COLO668 (cell line): ENCODE results near the gene LENG1.
A peak's percentile ranks its signal among the peaks of the same experiment; 100 is the strongest.
"Not testable (repeated sequence)": the region's sequence is repeated elsewhere in the genome, so short reads cannot be mapped to it uniquely, and the experiment has no call there.

Source experiments
- DNase-seq: peaks from one replicate; lab custom pipeline; 2025; ENCODE audit not compliant: unreplicated experiment; lab: John Stamatoyannopoulos, UW

The LENG1 gene

DNA sequence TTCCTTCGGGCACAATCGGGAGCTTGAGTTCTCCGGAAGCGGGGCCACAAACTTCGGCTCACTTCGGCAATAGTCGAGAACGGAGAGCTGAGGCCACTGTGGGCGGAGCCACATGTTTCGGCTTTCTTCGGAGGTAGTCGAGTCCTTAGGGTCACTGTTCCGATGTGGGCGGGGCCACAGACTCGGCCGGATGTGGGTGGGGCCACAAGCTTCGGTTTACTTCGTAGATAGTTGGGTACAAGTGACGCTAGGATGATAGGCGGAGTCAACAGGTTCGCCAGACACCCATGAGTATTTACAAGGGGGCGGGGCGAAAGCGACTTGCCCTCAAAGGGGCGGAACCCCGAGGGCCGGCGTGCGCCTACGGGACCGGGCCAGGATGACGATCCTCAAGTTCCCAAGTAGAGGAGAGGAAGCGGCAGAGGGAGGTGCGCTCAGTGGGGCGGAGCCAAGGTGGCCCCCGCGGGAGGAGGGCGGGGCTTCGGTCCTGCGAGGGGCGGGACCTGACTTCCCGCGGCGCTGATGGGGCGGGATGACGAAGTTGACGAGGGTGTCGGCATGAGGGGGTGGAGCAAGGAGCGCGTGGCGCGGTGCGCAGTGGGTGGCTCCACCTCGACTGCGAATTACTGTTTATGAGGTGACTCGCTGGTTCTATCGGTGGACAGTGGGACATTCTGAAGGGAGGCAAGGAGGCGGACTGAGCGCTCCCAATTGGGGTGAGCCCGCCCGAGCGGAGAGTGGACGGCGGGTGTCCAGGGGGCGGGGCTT, 30.4 kb upstream of the LENG1 start:
- DNase-seq, result peak; percentile 99

DNA sequence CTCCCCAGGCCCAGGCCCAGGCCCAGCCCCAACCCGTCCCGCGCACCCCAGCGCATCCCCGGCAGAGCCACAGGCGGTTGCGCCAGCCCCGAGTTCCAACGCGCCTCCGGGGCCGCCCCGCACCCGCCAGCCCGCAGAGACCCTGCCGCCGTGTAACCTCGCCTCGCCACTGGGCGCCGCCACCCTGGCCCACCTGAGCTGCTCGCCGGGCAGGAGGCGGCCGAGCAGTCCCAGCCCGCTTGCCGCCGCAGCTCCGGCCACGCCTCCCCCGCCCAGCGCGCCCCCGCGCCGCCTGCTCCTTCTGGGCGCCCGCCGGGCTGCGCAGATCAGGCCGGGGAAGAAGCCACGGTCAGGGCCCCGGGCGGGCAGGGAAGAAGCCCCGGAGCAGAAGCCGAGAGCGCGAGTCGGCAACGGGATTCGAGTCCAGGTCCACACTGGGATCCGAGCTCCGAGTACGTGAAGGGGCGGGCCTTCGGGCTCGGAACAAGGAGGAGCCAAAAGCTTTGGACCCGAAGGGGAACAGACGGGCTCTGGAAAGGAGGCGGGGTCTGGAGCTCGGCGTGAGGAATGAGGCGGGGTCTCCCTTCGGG, 29.7 kb upstream of the LENG1 start, which contains the start of gene MBOAT7:
Gene MBOAT7, minus strand, starts transcription at position 436 of the 590 bp plus-strand sequence. CDS start 1,072 bp downstream, outside the sequence.
- peak; percentile 91 for DNase-seq

DNA sequence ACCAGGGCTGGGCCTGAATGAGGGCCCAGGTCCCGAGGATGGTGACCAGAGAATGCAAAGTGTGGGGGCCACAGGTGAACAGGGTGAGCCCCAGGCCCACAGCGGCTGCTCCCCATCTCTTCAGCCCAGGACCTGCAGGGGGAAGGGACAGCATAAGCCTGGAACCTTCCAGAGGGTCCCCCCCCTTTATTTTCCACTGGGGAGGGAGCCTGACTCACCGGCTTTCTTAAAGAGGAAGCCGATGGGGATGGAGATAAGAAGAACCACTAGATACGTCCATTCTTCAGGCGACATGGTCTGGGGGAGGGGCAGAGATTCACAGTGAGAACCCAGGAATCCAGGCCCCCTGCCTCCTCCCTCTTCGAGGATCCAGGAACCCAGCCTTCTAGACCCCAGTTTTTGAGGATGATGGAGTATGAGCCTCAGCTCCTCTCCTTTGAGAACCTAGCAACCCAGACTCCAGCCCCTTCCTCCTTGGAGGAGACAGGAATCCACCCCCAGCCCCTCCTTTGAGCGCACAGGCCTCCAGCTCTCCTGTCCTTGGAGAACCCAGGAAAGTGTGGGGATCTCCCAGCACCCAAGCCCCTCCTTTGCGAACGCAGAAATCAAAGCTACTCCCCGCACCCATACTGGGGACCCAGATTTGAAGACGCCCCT, 28.8 kb upstream of the LENG1 start:
- DNase-seq, result no peak

DNA sequence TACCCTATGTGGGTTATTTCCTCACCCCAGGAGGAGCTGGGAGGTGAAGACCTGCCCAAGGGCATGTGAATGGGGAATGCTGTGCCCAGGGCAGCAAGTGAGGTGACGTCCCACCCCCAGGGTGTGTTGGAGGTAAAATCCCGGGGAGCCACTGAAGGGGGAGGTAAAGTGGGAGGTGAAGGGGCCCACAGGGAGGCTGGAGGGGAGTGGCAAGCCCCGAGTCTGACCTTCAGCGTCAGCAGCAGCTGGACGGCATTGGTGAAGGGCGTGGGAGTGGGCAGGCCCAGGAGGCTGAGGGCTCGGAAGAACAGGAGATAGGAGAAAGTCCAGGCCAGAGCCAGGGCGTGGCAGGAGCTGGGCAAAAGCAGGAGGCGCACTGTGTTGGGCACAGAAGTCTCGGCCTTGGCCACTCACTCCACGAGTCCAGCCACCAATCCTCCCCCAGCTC, 27.4 kb upstream of the LENG1 start:
- no peak for DNase-seq

DNA sequence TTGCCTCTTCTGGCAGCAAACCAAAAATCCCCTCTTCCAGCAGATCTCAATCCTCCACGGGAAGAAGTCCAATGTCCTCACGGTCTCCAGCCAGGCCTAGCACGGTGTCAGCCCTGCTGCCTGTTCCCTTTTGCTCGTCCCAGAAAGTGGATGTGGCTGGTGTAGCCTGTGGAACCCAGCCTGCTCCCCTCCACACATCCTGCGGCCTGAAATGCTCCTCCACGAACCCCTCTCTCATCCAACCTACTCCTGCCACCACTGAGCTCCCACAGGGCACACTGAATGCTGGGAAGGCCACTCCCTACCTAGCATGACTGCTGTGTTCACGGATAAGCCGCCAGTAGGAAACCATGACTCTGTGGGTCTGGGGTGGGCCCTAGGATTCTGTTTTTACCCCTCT, 26.8 kb upstream of the LENG1 start:
- DNase-seq, result no peak

DNA sequence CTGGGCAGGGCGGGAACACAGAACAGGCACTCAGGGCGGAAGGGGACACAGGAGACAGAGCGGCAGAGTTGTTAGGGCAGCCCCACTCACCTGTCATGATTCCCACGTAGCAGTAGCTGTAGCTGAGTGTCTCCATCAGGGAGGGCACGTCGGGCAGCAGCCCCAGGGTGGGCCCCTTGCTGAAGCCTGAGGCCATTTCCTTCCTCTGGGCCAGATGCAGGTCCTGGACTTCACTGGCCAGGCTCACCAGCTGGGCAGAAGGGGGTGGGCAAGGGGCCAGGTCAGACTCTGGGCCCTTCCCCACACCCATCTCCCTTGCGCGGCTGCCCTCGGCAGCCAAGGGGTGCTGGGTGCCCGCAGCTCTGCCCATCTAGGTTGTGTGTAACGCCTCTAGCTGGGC, 23.9 kb upstream of the LENG1 start:
- no peak for DNase-seq

DNA sequence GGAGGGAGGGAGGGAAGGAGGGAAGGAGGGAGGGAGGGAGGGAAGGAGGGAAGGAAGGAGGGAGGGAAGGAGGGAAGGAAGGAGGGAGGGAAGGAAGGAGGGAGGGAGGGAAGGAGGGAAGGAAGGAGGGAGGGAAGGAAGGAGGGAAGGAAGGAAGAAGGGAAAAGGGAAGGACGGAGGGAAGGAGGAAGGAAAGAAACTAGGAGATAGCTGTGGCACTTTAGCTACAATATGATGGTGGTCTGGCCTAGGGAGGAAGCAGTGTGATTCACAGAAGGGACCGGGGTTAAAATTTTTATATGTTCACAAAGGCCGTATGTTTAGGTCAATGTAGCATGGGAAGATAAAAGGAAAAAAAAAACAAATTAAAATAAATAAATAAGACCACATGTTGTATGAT, 22.4 kb upstream of the LENG1 start:
- not testable (repeated sequence) for DNase-seq

DNA sequence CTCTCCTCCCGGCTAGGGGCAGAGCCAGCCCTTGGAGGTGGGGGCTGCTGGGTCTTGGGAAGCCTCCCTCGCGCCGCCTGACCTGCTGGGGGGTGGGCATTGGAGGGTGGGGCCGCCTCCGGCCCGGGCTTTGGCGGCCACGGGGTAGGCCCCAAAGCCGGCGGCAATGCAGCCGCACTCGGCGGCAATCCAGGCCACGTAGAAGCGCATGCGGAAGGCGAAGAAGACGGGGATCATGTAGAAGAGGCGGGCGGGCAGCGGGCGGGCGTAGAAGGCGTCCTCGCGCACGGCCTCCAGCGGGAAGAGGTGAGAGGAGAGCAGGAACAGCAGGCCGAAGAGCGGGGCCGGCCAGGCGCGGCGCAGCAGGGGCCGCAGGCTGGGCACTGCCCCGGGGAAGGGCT, 21.2 kb upstream of the LENG1 start:
- DNase-seq, result no peak

DNA sequence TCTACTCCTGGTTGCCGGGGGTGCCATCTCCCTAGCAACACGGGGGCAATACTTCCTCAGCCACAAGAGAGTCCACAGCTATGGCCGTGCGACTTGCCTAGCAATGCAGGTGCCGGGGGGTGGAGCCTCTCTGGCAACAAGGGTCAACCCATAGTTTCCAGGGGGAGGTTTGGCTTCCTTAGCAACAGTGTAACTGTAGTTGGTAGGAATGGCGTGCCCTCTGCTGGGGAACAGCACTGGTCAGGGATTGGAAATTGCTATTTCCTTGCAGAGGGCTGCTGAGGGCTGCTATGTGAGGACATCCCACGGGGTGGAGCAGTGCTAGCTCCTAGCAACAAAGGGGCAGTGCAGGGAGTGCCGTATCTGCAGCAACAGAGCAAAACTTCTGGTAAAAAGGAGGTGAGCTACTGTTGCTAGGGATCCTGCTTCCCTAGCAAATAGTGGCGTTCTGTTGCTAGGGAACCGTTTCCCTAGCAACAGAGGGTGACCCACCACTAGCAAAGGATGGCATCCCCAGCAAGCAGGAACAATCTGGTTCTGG, 20.5 kb upstream of the LENG1 start:
- DNase-seq, result peak; percentile 89

DNA sequence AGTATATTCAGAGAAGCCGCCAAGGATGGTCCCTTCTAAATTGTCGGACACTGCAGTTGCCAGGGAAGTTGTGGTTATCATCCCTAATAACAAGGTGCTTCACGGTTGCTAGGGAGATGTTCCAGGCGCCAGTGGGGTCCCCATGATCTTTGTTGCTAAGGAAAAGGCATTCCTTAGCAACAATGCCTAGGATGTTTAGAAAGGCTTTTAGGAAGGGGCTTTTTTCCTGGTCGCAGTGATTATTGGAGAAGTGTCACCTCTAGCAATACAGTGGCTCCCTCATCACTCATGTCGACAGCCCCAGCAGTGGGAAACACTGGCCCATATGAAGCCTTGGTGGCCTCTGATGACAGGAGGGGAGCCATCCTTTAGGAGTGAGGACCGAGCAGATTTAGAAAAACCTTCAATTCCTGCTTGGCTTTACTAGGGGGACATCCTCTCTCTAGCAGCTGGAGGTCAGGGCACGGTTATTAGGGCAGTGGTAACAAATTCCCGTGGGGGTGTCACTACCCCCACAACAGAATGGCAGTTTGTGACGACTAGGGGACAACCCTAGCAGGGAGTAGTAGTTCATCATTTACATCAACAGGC, 19.8 kb upstream of the LENG1 start:
- DNase-seq, result no peak

DNA sequence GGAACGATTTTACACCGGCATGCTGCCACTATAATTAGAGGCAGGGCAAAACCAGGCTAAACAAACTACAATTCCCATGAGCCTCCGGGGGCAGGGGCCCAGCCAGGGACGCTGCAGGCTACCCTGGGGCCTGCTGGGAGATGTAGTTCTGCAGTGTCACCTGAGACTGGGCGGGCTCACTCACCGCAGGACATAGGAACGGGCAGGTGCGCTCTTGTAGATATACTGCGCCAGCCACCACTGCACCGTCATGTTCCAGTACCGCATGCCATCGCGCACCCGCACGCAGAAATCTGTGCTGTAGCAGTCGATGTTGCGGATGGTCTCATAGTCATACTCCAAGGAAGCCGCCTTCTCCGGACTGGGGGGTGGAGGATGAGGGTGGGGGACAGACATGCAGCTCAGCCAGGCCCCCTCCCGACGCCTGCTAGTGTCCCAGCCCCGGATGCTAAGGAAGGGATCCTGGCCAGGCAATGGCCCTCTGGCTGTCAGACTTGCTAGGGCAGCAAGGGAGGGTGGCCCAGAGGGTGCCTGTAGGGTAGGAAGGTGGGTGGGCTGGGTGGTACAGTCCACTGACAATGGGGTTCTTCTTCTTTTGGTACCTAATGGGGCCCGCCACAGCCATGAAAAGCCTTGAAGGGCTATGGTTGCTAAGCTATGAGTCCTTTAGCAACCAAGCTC, 19.2 kb upstream of the LENG1 start:
- DNase-seq, result peak; percentile 77

DNA sequence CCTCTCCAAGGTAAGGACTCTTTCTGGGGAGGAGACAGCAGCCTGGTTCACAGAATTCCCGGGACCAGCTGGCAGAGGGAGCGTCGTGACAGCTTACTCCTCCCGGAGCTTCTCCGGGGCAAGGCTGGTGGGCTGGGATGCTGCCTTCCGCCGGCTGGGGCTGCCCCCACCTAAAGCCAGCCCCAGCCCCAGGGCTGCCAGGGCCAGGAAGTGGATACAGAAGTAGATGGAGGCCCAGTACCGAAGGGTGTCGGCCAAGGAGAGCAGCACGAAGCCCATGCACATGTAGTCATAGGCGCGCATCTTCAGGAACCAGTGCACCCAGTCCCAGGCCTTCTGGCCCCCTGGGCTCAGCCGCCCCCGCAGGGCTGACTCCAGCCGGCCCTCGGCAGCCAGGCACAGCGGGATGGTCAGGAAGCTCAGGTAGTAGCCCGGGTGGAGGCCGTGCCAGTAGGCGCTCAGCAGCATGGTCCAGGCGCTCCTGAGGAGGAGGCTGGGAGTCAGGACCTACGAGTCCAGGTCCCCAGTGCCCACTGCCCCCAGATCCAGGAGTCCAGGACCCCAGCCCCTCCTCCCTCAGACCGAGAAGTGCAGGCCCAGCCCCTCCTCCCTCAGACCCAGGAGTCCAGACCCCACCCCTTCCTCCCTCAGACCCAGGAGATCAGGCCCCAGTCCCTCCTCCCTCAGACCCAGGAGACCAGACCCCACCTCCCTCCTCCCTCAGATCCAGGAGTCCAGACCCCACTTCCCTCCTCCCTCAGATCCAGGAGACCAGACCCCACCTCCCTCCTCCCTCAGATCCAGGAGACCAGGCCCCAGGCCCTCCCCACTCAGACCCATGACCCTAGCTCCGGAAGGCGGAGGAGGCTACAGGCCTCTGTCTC, 14.7 kb upstream of the LENG1 start:
- DNase-seq, result no peak

DNA sequence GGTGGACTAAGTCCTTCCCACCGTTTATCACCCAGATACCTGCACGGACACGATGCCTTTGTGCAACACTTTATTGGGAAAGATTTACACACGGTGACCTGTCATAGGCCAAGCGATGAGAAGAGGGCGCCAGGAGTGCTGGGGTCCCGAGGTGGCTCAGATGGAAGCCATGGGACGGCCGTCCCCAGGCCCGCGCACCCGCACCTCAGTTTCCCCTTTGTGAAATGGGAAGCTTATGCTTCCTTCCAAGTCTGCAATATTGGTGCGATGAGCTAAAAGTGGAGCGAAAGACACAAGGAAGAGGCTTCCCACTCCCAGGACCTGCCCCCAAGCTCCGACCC, 13.8 kb upstream of the LENG1 start:
- no peak for DNase-seq

DNA sequence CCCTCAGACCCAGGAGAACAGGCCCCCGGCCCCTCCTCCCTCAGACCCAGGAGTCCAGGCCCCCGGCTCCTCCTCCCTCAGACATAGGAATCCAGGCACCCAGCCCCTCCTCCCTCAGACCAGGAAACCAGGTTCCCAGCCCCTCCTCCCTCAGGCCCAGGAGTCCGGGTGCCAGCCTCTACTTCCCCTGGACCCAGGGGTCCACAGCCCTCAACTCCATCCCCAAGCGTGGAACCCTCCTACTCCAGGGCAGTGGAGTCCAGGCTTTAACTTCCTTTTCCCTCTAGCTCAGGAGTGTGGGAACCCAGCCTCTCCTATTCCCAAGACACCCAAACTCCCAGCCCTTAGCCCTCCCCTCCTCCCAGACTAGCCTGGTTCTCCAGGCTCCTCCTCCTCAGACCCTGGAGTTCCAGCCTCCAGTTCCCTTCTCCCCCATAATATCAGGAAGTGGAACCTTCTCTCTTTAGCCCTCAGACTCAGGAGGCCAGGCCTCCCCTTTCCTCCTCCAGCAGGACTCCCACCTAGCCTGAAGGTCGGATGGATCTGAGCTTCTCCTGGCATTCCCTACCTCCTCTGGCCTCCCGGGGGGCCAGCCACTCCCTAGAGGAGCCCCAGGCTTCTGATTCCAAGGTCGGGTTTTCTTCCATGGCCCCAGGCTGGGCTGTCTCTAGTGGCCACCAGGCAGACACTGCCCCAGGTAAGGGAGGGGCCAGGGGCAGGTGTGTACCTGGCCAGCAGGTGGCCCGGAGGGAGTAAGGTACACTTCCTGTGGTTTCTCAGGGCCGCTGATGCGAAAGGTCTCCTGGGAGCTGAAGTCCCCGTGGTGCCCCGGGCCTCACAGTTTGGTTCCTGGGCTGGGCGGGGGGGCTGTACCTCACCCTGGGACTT, 13.2 kb upstream of the LENG1 start, which contains the start of gene TMC4:
Gene TMC4, minus strand, starts transcription at position 690 of the 888 bp plus-strand sequence. Its CDS starts 43 bp downstream, at position 647.
- peak; percentile 94 for DNase-seq

DNA sequence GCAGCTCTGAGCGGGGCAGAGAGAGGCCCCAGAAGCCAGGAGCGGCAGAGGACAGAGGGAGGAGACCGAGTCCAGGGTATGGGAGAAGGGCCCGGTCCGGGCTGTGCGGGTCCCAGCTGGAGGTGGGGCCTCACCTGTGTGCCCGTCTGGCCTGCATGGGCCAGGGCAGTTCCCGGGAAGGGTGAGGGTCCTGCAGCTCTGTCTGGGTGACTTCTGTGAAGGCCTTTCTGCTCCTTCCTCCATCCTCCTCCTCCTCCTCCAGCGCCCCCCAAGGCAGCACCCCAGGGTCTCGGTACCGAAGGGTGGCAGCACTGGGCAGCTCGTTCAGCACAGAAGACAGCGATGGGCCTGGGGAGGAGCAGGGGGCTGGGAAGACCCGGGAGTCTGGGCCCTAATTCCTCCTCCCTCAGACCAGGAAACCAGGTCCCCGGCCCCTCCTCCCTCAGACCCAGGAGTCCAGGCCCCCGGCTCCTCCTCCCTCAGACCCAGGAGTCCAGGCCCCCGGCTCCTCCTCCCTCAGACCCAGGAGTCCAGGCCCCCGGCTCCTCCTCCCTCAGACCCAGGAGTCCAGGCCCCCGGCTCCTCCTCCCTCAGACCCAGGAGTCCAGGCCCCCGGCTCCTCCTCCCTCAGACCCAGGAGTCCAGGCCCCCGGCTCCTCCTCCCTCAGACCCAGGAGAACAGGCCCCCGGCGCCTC, 12.4 kb upstream of the LENG1 start:
- not testable (repeated sequence) for DNase-seq

DNA sequence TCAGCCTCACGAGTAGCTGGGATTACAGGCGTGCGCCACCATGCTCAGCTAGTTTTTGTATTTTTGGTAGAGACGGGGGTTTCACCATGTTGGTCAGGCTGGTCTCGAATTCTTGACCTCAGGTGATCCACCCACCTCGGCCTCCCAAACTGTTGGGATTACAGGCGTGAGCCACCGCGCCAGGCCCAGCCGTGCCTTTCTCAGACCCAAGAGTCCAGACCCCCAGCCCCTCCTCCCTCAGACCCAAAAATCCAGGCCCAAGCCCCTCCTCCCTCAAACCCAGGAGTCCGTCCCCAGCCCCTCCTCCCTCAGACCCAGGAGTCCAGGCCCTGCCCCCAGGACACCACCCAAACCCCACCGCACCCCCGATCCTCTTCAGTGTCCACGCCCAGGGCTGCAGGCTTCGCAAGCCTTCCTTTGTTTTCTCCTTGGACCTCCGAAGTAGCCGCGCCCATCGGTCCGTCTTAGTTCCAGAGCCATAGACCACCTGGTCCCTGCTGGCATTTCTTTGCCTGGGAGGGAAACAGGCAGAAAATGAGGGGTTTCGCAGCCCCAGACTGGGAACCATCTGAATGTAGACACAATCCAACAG, 9.7 kb upstream of the LENG1 start:
- no peak for DNase-seq

DNA sequence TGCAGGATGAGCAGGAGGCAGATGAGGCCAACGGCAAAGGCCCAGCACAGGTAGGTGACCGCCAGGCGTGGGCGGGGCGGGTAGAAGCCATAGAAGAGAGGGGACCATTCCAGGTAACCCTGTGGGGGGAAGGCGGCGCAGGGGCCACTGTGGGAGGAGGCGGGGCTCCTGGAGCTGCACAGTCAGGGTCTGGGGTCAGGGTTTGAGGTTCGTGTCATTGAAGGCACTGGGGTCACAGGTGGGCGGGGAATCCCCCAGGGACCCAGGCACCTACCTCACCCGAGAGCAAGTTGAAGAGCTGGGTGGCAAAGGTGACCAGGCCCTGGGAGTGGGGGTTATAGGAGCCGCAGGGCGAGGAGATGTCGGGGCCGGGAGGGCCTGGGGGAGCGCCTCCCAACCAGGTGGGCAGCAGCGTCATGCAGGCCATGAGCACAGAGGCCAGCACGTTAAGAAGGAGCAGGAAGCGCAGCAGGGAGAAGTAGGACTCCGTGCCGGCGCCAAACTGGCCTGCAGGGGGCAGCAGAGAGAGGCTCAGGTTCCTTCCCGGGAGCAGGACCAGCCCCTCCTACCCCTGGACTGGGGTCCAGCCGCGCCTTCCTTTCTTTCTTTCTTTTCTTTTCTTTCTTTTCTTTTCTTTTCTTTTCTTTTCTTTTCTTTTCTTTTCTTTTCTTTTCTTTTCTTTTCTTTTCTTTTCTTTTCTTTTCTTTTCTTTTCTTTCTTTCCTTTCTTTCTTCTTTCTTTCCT, 8.8 kb upstream of the LENG1 start:
- DNase-seq, result peak; percentile 88
